ENCODE results near the gene SLC9A9. TPM values are rescaled to one million over a fixed set of nuclear protein-coding genes. Genes with fewer than 3 reads are reported as not detected.

Gene SLC9A9
- total RNA-seq, 1 donor from 2014 or later: 14.6 TPM

DNA sequence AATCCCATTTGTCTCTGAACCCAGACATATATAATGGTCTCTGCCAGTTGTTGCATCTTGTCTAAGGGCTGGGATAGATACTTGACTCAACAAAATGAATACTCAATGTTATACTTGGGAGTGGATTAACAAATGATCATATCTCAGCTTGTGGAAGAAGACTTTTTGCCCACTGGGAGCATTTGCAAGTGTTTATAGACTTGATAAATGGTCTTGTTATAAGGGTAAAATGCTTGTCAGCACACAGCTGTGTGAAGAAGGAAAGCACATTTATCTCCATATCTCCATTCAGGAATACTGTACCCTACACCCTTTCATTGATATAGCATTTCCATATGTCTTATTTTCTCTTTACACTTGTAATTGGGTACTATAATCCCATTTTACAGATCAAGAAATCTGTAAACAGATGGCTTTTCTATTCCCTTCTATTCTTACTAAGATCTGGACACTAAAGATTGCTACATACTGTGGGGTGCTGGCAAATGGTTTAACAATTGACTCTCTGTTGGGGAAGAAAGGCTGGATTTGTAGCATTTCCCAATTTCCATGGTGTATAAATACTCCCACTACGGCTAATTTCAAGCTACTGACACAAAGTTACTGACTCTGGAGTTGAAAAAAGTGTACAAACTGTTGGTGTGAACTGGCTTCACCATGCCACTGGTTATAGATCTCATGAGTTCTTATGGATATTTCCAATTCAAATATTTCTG lies 574.1 kb downstream of the SLC9A9 start:
- no peak for ATAC-seq

GRCh38 chr3:143271136-143271535 lies 577.1 kb downstream of the SLC9A9 start:
- no peak for ATAC-seq

DNA sequence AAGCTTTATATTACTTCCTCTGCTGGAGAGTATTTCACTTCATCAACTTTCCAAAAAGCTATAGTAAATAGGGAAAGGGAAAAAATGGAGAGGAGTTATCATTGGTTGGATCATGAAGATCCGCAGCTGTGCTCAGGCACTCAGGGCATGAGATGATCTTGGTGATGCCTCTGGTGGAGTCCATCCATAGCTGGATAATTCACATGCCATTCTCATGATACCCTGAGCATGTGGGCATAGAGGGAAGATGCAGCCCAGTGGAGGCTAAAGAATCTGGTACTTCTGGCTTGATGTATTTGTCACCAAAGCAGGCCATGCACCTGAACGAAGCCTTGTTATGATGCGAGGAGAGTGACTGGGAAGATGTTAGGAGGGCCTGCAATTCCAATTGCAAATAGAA lies 578.5 kb downstream of the SLC9A9 start:
- no peak for ATAC-seq

DNA sequence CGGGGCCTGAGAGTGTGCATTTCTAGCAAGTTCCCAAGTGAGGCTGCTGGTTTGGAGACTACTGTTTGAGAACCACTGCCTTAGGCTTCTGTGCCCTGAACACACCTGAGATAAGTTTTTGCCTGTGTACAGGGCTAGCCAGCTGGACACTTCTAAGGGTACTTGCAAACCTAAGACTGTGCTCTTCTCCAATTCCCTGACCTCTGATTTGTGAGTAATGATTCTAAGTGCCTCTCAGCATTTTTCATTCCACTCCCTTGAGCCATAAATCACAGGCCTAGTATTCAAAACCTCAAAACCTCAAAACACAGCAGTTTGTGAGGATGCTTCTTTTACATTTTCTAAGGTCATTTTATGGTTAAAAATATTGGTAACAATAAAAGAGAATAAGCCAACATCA lies 580.3 kb downstream of the SLC9A9 start:
- no peak for ATAC-seq

DNA sequence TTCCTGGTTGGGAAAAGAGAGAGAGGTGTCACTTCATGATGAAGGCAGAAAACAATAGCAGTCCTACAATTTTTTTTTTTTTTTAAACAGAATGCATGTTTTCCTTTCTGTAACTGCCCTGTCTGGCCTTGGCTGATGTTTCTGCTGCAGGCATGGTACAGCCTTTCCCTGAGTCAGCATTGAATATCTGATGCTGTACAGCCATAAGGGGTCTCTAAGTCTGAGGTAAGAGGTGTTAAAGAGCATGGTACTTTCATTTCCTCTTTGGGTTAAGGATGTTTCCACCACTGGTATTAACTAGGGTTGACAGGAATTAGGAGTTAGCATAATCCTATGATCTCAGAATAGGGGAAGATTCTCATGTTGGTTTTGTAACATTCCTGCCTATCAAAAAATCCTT lies 581.3 kb downstream of the SLC9A9 start:
- no peak for ATAC-seq

- ATAC-seq: no peak
Observed at GRCh38 chr3:143266511-143266910, 581.8 kb downstream of the SLC9A9 start.

DNA sequence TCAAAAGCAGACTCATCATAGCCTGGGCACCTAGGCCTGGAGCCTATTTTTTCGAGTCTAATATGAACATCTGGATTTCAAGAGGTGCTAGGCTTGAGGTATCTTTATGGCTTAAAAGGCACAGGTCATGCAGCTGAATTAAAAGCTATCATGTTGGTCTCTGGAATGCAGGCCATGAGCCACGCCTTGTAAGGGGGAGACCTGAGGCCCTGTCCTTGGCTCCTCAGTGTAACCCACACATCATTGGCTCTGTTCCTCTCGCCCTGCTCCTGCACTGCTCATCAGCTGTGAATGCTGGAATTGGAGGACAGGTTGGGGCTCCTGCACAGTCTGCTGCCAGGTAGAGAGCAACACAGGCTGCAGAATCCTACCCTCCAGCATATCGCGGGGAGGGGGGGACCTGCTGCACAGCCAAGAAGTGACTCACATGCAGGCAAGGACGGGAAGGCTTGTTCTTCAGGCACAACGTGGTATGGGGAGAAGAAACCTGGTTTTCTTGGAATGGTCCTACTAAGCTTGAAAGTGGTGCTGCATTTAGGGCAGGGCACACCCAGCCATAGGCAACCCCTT lies 582.7 kb downstream of the SLC9A9 start:
- ATAC-seq: peak; percentile 58

DNA sequence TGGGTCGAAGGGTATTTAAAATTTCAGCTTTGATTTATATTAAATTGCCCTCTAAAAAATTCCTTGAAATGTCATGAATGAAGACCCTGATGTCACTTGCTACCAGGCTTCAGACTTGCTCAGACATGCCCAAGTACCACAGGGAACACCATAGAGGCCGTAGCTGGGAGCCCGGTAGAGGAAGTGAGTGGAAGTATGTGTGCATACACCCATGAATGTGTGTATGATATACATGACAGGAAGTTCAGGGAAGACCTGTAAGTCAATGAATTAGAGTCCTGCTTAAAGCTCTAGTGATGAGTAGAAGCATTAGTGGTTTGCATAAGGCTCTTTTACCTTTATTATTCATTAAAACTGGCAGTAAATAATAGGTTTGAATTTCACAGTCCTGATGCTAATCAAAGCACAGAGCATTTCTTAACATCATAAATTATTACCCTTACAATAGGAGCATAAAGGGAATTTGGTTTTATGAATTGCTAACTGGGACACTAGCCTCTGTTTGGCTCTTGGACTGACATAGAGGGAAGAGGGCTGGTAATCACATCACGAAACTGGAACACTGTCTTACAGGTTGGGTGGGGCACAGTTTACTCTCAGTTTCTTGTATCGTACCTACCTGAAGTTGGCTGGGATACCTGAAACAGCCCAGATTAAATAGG lies 584.3 kb downstream of the SLC9A9 start:
- peak; percentile 57 for ATAC-seq

DNA sequence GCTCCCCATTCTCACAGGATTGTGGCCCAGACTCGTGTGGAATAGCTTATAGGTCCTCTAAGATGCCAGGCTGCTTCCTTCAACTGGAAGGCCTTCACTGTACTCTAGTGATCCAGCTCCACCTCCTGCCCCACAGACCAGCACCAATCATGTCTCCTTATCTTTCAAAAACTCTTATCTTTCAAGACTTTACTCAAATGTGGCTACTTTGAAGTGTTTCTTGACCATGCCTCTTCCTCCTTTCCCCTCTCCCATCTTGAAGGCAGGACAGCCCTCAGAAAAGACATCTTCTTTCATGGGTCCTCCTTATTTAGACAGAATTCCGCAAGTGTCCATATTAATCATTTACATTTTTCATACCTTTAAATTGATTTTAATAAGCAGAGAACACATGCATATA lies 586.4 kb downstream of the SLC9A9 start:
- ATAC-seq: no peak

GRCh38 chr3:143258692-143259091 lies 589.6 kb downstream of the SLC9A9 start:
- no peak for ATAC-seq

DNA sequence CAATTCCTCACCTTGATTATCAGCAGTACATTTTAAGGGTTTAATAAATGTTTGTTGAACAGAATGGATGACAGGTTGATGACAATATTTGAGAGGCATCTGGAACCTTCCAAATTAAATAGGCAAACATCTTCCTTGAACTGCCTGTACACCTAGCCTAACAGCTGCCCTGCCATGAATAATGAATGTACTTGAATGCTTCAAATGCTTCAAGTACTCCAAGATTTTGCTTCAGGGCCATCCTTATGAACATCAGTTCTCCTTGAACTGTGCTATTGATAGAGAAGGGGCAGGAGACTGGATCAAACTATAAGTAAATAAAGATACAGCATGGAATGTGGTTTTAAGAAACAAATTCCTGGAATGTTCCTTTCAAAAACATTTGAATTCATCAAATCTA lies 591.9 kb downstream of the SLC9A9 start:
- ATAC-seq: no peak

GRCh38 chr3:143255739-143256138 lies 592.5 kb downstream of the SLC9A9 start:
- no peak for ATAC-seq

DNA sequence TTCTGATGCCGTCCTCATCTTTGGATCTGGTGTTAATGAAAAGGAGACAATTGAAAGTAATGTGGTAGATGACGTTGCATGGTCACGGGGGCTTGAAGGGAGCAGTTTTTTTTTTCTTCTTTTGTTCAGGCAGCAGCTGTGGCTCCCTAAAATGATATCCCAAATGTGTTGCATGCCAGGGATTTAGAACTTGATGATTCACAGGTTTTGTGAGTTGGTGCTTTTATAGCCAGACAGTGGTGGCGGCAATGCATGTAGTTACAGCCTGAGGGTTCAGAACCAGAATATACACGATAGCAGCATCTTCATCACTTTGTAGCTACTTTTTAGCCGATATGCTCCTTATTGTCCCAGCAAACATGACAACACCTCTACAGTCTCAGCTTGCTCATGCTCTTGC lies 595.3 kb downstream of the SLC9A9 start:
- ATAC-seq: no peak

GRCh38 chr3:143249014-143249413 lies 599.3 kb downstream of the SLC9A9 start:
- ATAC-seq: no peak

GRCh38 chr3:143247073-143247472 lies 601.2 kb downstream of the SLC9A9 start:
- no peak for ATAC-seq

GRCh38 chr3:143245692-143246091 lies 602.6 kb downstream of the SLC9A9 start:
- ATAC-seq: no peak

DNA sequence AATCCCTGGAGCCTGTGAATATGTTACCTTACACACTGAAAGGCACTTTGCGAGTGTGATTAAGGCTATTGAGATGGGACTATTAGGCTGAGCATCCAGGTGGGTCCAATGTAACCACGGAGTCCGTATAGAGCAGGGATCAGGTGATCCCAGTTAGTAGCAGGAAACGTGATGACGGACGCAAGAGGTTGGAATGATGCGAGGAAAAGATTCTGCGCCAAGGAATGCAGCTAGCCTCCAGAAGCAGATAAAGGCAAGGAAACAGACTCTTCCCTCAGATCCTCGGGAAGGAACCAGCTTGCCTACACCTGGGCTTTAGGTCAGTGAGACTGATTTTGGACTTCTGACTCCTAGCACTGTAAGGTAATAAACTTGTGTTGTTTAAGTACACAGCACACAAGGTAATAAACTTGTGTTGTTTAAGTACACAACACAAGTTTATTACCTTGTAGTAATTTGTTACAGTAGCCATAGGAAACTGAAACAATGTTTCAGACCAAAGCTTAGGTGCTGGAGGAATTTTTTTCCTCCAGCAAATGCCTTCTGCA lies 603.7 kb downstream of the SLC9A9 start:
- no peak for ATAC-seq

DNA sequence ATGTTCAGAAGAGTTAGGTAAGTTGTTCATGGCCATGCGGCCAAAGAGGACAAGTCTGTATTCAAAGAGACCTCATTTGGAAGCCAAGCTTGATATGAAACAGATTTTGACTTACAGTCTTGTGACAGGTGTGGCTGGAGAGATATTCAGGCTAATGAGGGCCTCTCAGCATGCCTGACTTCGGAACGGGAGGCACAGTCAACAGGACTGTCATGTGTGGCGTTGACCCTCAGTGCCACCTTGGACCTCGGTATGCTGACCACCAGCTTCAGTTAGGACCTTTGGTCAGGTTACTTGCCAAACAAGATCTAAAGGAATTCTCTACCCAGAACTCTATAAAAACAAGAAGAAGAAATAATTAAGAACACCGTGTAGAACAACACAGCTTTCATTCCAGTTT lies 604.6 kb downstream of the SLC9A9 start:
- no peak for ATAC-seq

- no peak for ATAC-seq
Observed at GRCh38 chr3:143242691-143243090, 605.6 kb downstream of the SLC9A9 start.

GRCh38 chr3:143242101-143242500 lies 606.2 kb downstream of the SLC9A9 start:
- no peak for ATAC-seq

GRCh38 chr3:143241481-143241951 lies 606.8 kb downstream of the SLC9A9 start:
- no peak for ATAC-seq

GRCh38 chr3:143240886-143241285 lies 607.4 kb downstream of the SLC9A9 start:
- ATAC-seq: no peak

GRCh38 chr3:143239031-143239430 lies 609.2 kb downstream of the SLC9A9 start:
- ATAC-seq: no peak
